ENCODE data around the gene LRRC23. TPM values are rescaled to one million over a fixed set of nuclear protein-coding genes. Genes with fewer than 3 reads are reported as not detected.

LRRC23 gene
- total and polyA plus RNA-seq, 9 of the 15 experiments (the other 6 are each of a cell fraction or from before 2014, with no cell fraction given): 2.2 to 7.0 (median 3.0) TPM

- TF ChIP-seq ZNF766 (CRISPR knock-in tag; conservative IDR thresholded peaks at IDR 0.05) (no peak), TCF7L2 (IDR thresholded peaks at IDR 0.05; ENCODE audit: low read depth, low read length) (no peak), PYGO2 (tag; IDR thresholded peaks at IDR 0.05) (0 out of 2 replicates have a peak, but pooled peaks have one; percentile 37), GABPB1 (CRISPR knock-in tag; IDR thresholded peaks at IDR 0.05) (peak; percentile 71), LCOR (CRISPR knock-in tag; IDR thresholded peaks at IDR 0.05) (peak; percentile 83; the same call in 1 of the 2 replicates), RAD21 (CRISPR knock-in tag; conservative IDR thresholded peaks at IDR 0.05 in 1 of 2, IDR thresholded peaks at IDR 0.05 in 1 of 2) (peak in 1 of 2 experiments; percentile 45; a peak in 1 of 4 replicates), MCM2 (IDR thresholded peaks at IDR 0.05; ENCODE audit: low read depth) (no peak), ESRRA (IDR thresholded peaks at IDR 0.05; ENCODE audit: borderline replicate concordance, low read depth) (peak; percentile 34; the same call in 1 of the 2 replicates), PATZ1 (CRISPR knock-in tag; IDR thresholded peaks at IDR 0.05; ENCODE audit: borderline replicate concordance) (peak; percentile 94), BRD4 (IDR thresholded peaks at IDR 0.05) (no peak), CBX3 (IDR thresholded peaks at IDR 0.05; ENCODE audit: borderline replicate concordance in 1 of 2, low read length in 2 of 2) (peak in 1 of 2 experiments; percentile 54; a peak in 1 of 3 replicates), ZNF507 (tag; conservative IDR thresholded peaks at IDR 0.05) (no peak), BCL6 (CRISPR knock-in tag; IDR thresholded peaks at IDR 0.05) (peak; percentile 76; the same call in 1 of the 2 replicates), CREB1 (IDR thresholded peaks at IDR 0.05) (peak; percentile 23; the same call in 1 of the 2 replicates), CREB1 (CRISPR knock-in tag; IDR thresholded peaks at IDR 0.05) (no peak; the same call in 1 of the 2 replicates), ETV5 (CRISPR knock-in tag; IDR thresholded peaks at IDR 0.05; ENCODE audit: low read depth) (no peak), KLF6 (CRISPR knock-in tag; IDR thresholded peaks at IDR 0.05; ENCODE audit: borderline replicate concordance) (peak; percentile 78; the same call in 1 of the 2 replicates), ARID1B (IDR thresholded peaks at IDR 0.05) (0 out of 2 replicates have a peak, but pooled peaks have one; percentile 27), CREB3L1 (IDR thresholded peaks at IDR 0.05; ENCODE audit: borderline replicate concordance, low read depth) (peak; percentile 69), MAFG (tag; conservative IDR thresholded peaks at IDR 0.05) (no peak; the same call in 1 of the 2 replicates), ZBTB9 (CRISPR knock-in tag; IDR thresholded peaks at IDR 0.05) (peak; percentile 98), ZBTB43 (CRISPR knock-in tag; IDR thresholded peaks at IDR 0.05) (peak; percentile 31; the same call in 1 of the 2 replicates)
Measured at GRCh38 chr12:6943722-6944380, 39.2 kb downstream of the LRRC23 start, which contains the start of the genes C12orf57 and RNU7-1 (continued).
